Breast epithelium (tissue), 4 donors: ENCODE data around the gene MANBA. TPM values are rescaled to one million over a fixed set of nuclear protein-coding genes. Genes with fewer than 3 reads are reported as not detected.

Experiments
- DNase-seq, 2 donors: peaks; one replicate each; pipeline ENCODE4 v3.0.0-alpha.2; 2019; ENCODE audit warnings: low spot score in 2 of 2
- H3K27ac ChIP-seq, 2 donors: fragments of 200-600 bp; sonication (generic) in 1 of 2; one replicate each; pipeline ENCODE4 v1.5.1; 2016 to 2019; ENCODE audit warnings: mild to moderate bottlenecking in 1 of 2
- H3K27me3 ChIP-seq, 2 donors: fragments of 200-600 bp; sonication (generic) in 1 of 2; one replicate each; pipeline versions ENCODE4 v1.5.1 to v1.6.0; 2017 to 2019; ENCODE audit warnings: control low read depth in 1 of 2, mild to moderate bottlenecking in 1 of 2
- H3K36me3 ChIP-seq: fragments of 200-600 bp; one replicate; pipeline ENCODE4 v1.5.1; 2019
- H3K4me1 ChIP-seq, 2 donors: fragments of 200-600 bp; sonication (generic); one replicate each; pipeline ENCODE4 v1.5.1; 2016 to 2019; ENCODE audit warnings: control low read depth in 1 of 2
- H3K4me3 ChIP-seq, 3 donors: fragments of 200-600 bp; sonication (generic); 1 replicate in 2 of 3; 2 replicates in 1 of 3; pipeline ENCODE4 v1.5.1; 2016 to 2019; ENCODE audit warnings: mild to moderate bottlenecking in 3 of 3, moderate library complexity in 2 of 3
- H3K9me3 ChIP-seq, 2 donors: fragments of 200-600 bp; sonication (generic) in 1 of 2; one replicate each; pipeline ENCODE4 v1.5.1; 2016 to 2019; ENCODE audit warnings: control low read depth in 1 of 2
- CTCF ChIP-seq, 3 donors: fragments of 450-650 bp; IDR thresholded peaks; one replicate each; pipeline ENCODE4 v1.5.1; 2016 to 2017; ENCODE audit warnings: antibody characterized with exemption in 3 of 3, mild to moderate bottlenecking in 3 of 3, moderate library complexity in 3 of 3
- POLR2A ChIP-seq: fragments of 450-650 bp; IDR thresholded peaks from one replicate; pipeline ENCODE4 v1.6.1; 2016; ENCODE audit warnings: antibody characterized with exemption, mild to moderate bottlenecking, moderate library complexity
- POLR2AphosphoS5 ChIP-seq, 3 donors: sonication (generic); formaldehyde crosslinking; IDR thresholded peaks; one replicate each; pipeline ENCODE4 v1.6.1; 2017; ENCODE audit warnings: antibody characterized with exemption in 3 of 3
- intact Hi-C: fragments of 100-400 bp; cut with DNase I; formaldehyde crosslinking; loops from one replicate; pipeline ENCODE4 v1.15.1; 2023; ENCODE audit warnings: low total_unique reads
- total RNA-seq, 3 donors: library from RNA; depleted of rRNA; stranded (reverse); fragments of >200 nt; gene quantifications; one replicate each; pipeline ENCODE4 v1.1.0, GENCODE V29; 2016

Gene MANBA
- total RNA-seq, 3 donors from 2014 or later = 47.8 to 56.2 (median 49.8) TPM

GRCh38 chr4:102736636-102737549 lies 23.9 kb downstream of the MANBA start:
- intact Hi-C loops = no loop called here
- no peaks in the 10 kb centered on the region for H3K4me1 ChIP-seq
- H3K27me3 ChIP-seq = no peaks in the 10 kb centered on the region
- H3K4me3 ChIP-seq = no peak overlapping the region
- no peaks in the 10 kb centered on the region for H3K9me3 ChIP-seq
- TF ChIP-seq POLR2AphosphoS5 (IDR thresholded peaks at IDR 0.05) (no peak), CTCF (IDR thresholded peaks at IDR 0.05) (no peak), POLR2A (no peak)
- no peak for DNase-seq
- H3K27ac ChIP-seq = no peak overlapping the region
- no peaks in the 10 kb centered on the region for H3K36me3 ChIP-seq

- no peak for DNase-seq
- no peaks in the 10 kb centered on the region for H3K36me3 ChIP-seq
- intact Hi-C loops = no loop called here
- no peaks in the 10 kb centered on the region for H3K4me1 ChIP-seq
- no peak overlapping the region for H3K4me3 ChIP-seq
- no peaks in the 10 kb centered on the region for H3K9me3 ChIP-seq
- no peaks in the 10 kb centered on the region for H3K27me3 ChIP-seq
- no peak overlapping the region for H3K27ac ChIP-seq
- TF ChIP-seq POLR2A (no peak), CTCF (IDR thresholded peaks at IDR 0.05) (no peak), POLR2AphosphoS5 (IDR thresholded peaks at IDR 0.05) (no peak)
These were observed 25.2 kb downstream of the MANBA start for GRCh38 chr4:102735582-102735981.

GRCh38 chr4:102734591-102735385 lies 26.0 kb downstream of the MANBA start:
- Histone ChIP-seq H3K27me3 (no peaks in the 10 kb centered on the region), H3K9me3 (no peaks in the 10 kb centered on the region), H3K4me1 (no peaks in the 10 kb centered on the region), H3K27ac (no peak overlapping the region), H3K4me3 (no peak overlapping the region), H3K36me3 (no peaks in the 10 kb centered on the region)
- TF ChIP-seq POLR2A = no peak
- no peak for TF ChIP-seq CTCF (IDR thresholded peaks at IDR 0.05)
- no peak for TF ChIP-seq POLR2AphosphoS5 (IDR thresholded peaks at IDR 0.05)
- DNase-seq = no peak
- intact Hi-C loops = no loop called here

GRCh38 chr4:102734116-102734515 lies 26.7 kb downstream of the MANBA start:
- Histone ChIP-seq H3K27ac (no peak overlapping the region), H3K36me3 (no peaks in the 10 kb centered on the region), H3K27me3 (no peaks in the 10 kb centered on the region), H3K4me3 (no peak overlapping the region), H3K4me1 (no peaks in the 10 kb centered on the region), H3K9me3 (no peaks in the 10 kb centered on the region)
- no peak for DNase-seq
- intact Hi-C loops = no loop called here
- TF ChIP-seq CTCF (IDR thresholded peaks at IDR 0.05) (no peak), POLR2AphosphoS5 (IDR thresholded peaks at IDR 0.05) (no peak), POLR2A (no peak)

- no peaks in the 10 kb centered on the region for H3K4me1 ChIP-seq
- H3K4me3 ChIP-seq = no peak overlapping the region
- no peak for TF ChIP-seq CTCF (IDR thresholded peaks at IDR 0.05)
- TF ChIP-seq POLR2A = no peak
- TF ChIP-seq POLR2AphosphoS5 (IDR thresholded peaks at IDR 0.05) = no peak
- DNase-seq = no peak
- H3K27ac ChIP-seq = no peak overlapping the region
- no peaks in the 10 kb centered on the region for H3K27me3 ChIP-seq
- no peaks in the 10 kb centered on the region for H3K9me3 ChIP-seq
- no peaks in the 10 kb centered on the region for H3K36me3 ChIP-seq
- intact Hi-C loops = no loop called here
These were observed 27.7 kb downstream of the MANBA start for GRCh38 chr4:102733084-102733483.
